G401 (cell line): Measurements from ENCODE around the gene ZNRF4. TPM values are rescaled to one million over a fixed set of nuclear protein-coding genes. Genes with fewer than 3 reads are reported as not detected.
"Not testable (repeated sequence)": the region's sequence is repeated elsewhere in the genome, so short reads cannot be mapped to it uniquely, and the experiment has no call there.

Experiments
- DNase-seq: peaks from one replicate; pipeline ENCODE4 v3.0.0-alpha.2; 2015; ENCODE audit warnings: low spot score
- in situ Hi-C: cut with HindIII; loops from 2 replicates; pipeline ENCODE4 v1.10.0; 2016; ENCODE audit warnings: low sequenced_read_pairs, mixed read lengths
- total RNA-seq: library from RNA; depleted of rRNA; stranded (reverse); fragments of >200 nt; shearing (Covaris generic); gene quantifications from 2 replicates; pipeline ENCODE4 v1.2.3, GENCODE V29; 2014

The ZNRF4 gene
- total RNA-seq, 1 experiment from 2014 or later, result not detected

DNA sequence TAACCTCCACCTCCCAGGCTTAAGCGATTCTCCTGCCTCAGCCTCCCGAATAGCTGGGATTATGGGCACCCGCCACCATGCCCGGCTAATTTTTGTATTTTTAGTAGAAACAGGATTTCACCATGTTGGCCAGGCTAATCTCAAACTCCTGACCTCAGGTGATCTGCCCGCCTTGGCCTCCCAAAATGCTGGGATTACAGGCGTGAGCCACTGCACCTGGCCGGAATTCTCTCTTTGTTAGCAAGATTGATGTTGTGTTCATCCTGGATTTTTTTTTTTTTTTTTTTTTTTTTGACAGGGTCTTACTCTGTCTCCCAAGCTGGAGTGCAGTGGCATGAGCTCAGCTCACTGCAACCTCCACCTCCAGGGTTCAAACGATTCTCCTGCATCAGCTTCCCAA, 16.5 kb upstream of the ZNRF4 start:
- in situ Hi-C loops, DNase-seq: not testable (repeated sequence)

- no peak for DNase-seq
Measured at GRCh38 chr19:5439452-5439851, 15.8 kb upstream of the ZNRF4 start.

GRCh38 chr19:5440299-5440698, 14.9 kb upstream of the ZNRF4 start:
- no peak for DNase-seq
- in situ Hi-C loops, result no loop called here

More at GRCh38 chr19:5439452-5439851, 15.8 kb upstream of the ZNRF4 start:
- in situ Hi-C loops, result no loop called here

DNA sequence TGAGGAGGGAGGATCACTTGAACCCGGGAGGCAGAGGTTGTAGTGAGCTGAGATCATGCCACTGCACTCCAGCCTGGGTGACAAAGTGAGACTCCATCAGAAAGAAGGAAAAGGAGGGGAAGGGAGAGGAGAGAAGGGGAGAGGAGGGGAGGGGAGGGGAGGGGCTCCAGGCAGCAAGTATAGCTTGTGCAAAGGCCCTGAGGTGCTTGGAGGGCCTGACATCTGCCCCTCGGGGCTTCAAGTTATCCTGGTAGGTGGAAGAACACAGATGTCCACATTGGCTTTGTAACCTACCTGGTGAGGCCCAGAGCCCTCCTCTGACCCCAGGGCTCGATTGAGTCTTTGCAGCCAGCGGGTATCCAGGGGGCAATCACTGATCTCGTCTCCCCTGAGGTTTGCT, 11.5 kb upstream of the ZNRF4 start:
- in situ Hi-C loops, result no loop called here

DNA sequence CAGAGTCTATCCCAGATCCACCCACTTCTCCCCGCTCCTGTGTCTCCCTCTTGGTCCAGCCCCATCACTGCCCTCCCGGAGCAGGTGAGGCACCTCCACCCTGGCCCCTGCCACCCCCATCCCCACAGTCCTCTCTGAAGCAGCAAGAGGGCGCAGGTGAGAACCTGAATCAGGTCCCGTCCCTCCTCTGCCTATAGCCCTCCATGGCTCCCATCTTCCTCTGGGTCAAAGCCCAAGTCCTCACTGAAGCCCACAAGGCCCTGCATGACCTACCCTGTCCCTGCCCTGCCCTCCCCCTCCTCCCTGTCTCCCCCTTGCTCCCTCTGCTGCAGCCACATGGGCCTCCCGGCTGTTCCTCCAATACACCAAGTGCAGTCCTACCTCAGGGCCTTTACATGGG, 10.8 kb upstream of the ZNRF4 start:
- in situ Hi-C loops, result no loop called here
- no peak for DNase-seq

More for the DNA sequence above, 11.5 kb upstream of the ZNRF4 start:
- no peak for DNase-seq

- no peak for DNase-seq
- in situ Hi-C loops, result no loop called here
Measured at GRCh38 chr19:5445071-5445470, 10.1 kb upstream of the ZNRF4 start.

DNA sequence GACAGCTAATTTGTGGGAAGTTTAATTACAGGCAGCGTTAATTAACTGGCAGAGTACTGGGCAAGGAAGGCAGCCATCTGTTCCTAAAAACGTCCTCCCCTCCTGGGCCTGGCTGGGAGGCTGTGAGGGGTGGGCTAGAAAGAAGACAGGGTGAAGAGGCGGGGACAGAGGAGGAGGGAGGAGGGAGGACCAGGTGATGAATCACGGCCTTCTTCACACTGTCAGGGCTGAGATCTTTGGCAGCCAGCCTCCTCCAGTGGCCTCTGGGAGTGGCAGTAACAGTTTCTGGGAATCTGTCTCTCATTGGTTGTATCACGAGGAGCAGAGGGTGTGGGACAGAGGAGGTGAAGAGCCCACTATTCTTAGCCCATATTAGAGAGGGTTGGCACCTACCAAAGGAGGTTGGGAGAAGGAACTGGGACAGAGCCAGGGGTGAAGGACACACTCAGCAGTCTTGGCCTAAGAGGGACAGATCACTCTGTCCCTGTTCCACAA, 9.6 kb upstream of the ZNRF4 start:
- in situ Hi-C loops, result no loop called here
- DNase-seq, result peak; percentile 39

GRCh38 chr19:5447700-5448311, 7.4 kb upstream of the ZNRF4 start:
- DNase-seq, result no peak
- in situ Hi-C loops, result no loop called here

GRCh38 chr19:5448374-5448773, 6.8 kb upstream of the ZNRF4 start:
- in situ Hi-C loops, result no loop called here
- DNase-seq, result no peak

DNA sequence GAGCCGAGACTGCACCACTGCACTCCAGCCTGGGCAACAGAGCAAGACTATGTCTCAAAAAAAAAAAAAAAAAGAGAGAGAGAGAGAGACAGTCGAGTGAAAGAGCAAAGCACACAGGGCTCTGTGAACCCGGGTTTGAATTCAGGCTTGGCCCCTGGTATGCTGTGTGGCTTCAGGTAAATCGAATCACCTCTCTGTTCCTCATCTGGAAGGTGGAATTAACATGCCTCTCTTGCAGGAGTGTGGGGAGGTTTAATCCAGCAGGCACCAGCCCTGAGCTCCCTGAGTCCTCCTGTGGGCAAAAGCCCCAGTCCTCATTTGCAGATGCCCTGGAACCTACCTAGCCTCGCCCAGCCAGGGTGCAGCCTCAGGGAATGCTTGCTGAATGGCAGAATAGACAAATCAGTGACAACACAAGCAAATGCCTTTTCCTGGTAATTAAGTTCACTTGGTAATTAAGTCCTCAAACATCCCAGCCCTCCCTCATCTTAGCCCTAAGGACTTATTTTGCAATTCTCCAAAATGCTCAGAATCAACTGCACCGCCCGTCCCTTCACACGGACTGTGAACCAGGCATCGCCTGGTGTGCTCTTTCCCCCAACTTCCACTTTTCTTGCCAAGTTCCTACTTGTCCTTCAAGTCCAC, 4.6 kb upstream of the ZNRF4 start:
- DNase-seq, result no peak
- in situ Hi-C loops, result no loop called here

DNA sequence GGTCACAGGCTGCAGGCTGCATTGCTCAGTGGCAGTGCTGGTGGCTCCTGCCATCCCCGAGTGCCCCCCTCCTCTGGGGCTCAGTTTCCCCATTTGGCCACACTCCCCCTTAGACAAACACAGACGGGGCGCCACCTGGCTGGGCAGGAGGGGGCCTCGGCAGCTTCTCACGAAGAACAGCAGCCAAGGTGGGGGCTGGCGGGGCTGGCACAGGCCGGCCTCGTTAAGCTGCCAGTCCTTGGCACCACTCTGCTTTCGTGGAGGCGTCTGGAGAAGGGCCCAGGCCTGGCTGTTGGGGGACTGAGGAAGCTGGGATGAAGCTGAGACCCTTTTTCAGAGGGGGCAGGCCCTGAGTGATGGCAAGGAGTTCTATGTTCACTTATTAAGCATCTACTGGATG, 3.7 kb upstream of the ZNRF4 start:
- DNase-seq, result no peak
- in situ Hi-C loops, result no loop called here

DNA sequence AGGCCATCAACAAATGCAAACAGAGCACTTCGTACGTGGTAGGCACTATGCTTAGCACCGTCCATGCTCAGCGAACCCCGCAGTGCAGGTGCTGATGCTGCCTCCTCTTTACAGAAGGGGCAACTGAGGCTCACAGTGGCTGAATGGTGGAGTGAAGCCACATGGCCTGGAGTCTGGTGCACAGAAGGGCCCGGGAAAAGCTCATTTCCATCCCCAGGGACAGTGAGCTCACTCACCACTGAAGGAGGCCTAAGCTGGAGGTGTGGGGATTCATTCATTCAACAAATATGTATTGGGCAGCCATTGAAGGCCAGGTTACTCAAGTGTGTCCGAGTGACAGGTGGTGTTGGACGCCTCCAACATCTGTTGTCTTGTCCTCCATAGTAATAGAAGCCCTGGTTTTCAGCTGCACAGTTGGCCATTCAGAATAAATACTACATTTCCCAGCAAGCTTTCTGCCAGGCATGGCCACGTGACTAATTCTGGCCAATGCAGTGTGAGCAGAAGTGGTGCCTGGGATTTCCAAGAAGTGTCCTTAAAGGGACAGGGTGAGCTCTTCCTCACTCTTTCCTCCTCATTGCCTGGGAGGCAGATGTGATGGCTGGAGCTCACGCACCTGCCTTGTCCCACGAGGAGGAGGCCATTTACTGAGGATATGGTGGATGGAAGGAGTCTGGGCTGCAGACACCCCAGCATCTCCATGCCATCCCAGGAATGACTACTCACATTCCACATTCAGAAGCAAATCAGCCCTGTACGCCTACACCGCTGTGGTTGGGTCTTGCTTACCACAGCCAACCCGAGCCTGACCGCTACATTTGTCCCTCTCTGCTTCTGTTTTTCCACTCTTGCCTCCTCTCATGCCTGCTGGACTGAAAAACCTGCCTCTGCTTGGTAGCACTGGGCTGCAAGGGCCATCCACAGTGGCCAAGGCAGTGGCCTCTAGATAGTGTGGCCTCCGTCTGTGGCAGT, 2.3 kb upstream of the ZNRF4 start:
- in situ Hi-C loops, result no loop called here
- no peak for DNase-seq

DNA sequence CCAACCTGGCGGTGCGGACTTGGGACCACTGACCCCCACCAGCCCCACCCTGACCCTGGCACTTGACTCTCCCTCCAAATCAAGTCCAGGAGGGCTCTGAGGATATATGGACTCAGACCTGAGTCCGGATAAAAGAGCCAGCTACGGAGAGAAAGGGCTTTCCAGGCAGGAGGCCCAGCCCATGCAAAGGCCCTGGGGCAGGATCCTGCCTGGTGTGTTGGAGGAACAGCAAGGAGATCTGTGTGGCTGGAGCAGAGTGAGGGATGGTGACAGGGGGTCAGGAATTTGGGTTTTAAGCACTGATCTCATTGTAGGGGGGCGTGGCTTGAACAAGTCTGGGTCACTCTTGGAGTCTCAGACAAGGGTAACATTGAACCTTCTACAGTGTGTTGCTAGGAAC, 474 bp upstream of the ZNRF4 start:
- in situ Hi-C loops, result no loop called here
- DNase-seq, result no peak

DNA sequence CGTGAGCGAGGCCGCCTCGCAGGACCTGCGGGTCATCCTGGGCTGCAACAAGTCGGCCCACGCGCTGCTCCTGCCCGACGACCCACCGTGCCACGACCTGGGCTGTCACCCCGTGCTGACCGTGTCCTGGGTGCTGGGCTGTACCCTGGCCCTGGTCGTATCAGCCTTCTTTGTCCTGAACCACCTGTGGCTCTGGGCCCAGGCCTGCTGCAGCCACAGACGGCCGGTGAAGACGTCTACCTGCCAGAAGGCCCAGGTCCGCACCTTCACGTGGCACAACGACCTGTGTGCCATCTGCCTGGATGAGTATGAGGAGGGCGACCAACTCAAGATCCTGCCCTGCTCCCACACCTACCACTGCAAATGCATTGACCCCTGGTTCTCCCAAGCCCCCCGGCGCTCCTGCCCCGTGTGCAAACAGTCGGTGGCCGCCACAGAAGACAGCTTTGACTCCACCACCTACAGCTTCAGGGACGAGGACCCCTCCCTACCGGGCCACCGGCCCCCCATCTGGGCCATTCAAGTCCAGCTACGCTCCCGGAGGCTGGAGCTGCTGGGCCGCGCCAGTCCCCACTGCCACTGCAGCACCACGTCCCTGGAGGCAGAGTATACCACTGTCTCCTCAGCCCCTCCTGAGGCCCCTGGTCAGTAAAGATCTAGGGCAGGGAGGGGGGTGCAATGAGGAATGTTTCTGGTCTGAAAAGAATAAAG, 1.1 kb downstream of the ZNRF4 start:
- no peak for DNase-seq
- in situ Hi-C loops, result no loop called here

GRCh38 chr19:5456841-5457200, 1.6 kb downstream of the ZNRF4 start:
- in situ Hi-C loops, result no loop called here
- no peak for DNase-seq

DNA sequence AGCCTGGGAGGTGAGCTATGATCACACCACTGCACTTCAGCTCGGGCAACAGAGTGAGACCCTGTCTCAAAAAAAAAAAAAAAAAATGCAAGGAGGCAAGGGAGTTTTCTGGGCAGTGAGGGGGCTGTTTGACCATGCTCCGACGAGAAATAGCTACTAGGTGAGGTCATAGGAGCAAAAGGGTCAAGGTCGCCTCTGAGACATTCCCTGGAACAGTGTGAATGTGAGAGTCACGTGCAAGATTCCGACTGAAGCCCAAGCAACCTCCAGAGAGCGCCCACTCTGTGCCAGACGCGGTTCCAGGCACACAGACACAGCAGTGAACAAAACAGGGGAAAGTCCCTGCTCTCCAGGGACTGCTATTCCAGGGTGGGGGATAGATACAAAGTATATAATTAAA, 2.5 kb downstream of the ZNRF4 start:
- in situ Hi-C loops, result no loop called here

DNA sequence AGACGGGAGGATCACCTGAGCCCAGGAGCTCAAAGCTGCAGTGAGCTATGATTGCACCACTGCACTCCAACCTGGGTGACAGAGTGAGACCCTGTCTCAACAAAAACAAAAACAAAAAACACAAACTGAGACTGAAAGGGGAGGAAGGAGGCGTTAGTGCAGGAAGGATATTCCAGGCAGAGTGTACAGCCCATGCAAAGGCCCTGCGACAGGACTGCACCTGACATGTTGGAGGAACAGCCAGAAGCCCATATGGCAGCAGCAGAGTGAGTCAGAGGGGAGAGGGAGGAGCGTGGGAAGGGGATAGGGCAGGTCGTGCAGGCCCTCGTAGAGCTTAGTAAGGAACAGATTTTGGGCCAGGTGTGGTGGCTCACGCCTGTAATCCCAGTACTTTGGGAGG, 3.2 kb downstream of the ZNRF4 start:
- in situ Hi-C loops, result no loop called here
- DNase-seq, result no peak

More for the DNA sequence above, 2.5 kb downstream of the ZNRF4 start:
- no peak for DNase-seq

DNA sequence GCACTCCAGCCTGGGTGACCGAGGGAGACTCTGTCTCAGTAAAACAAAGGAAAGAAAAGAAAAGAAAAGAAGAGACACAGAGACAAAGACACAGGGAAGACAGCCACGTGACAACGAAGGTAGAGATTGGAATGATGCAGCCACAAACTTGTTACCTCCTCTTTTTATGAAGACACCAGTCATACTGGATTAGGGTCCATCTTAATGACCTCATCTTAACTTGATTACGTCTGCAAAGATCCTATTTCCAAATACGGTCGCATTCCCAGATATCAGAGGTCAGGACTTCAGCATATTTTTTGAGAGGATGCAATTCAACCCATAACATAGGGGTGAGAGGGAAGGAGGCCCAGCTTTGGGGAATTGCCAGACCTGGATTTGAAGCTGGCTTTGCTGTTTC, 4.1 kb downstream of the ZNRF4 start:
- no peak for DNase-seq
- in situ Hi-C loops, result no loop called here

- no peak for DNase-seq
- in situ Hi-C loops, result no loop called here
Measured at GRCh38 chr19:5460748-5461147, 5.5 kb downstream of the ZNRF4 start.
